ENCODE results near the gene SELENOS. TPM values are rescaled to one million over a fixed set of nuclear protein-coding genes. Genes with fewer than 3 reads are reported as not detected.
A peak's percentile ranks its signal among the peaks of the same experiment; 100 is the strongest.

SELENOS gene
- polyA plus RNA-seq, 2 of the 4 experiments (the other 2 are of a cell fraction) = 97.9 to 184 TPM

- no peak for TF ChIP-seq RNF2 (IDR thresholded peaks at IDR 0.05; ENCODE audit: borderline replicate concordance, low read depth)
Measured at GRCh38 chr15:101296418-101297405, 19.4 kb upstream of the SELENOS start (continued).

- WGBS (ENCODE audit: missing lambda C conversion rate) = 6% methylated on average over 20 of the region's 20 CpGs
- Histone ChIP-seq H3K4me1 (peaks cover 36% of the 10 kb centered on the region), H3K4me2 (peak overlapping the region; percentile 92), H3K9me3 (no peaks in the 10 kb centered on the region), H3K4me3 (peak overlapping the region; percentile 95), H3K27ac (peak overlapping the region; percentile 91 to 97)
- peak; percentile 65; the same call in 1 of the 2 replicates for TF ChIP-seq PHF8 (IDR thresholded peaks at IDR 0.05; ENCODE audit: borderline replicate concordance, low read depth)
- TF ChIP-seq JUNB (IDR thresholded peaks at IDR 0.05) = no peak
- ChIA-PET POLR2A (interaction anchor here (1.0 to 1.7 kb wide), 5 partner anchors 19 to 356 kb away, joined by 3 to 6 read pairs (median 5); partner anchors contain the start of gene TM2D3), CTCF (interaction anchor here (0.6 to 17.4 kb wide), 11 partner anchors 8 to 422 kb away, joined by 3 to 251 read pairs (median 4); no protein-coding TSS in a partner anchor)
- ATAC-seq = no peak
- FAIRE-seq = no peak
- no peak for DNase-seq (ENCODE audit: low read depth in 1 of 2, low spot score in 1 of 2)
Measured at GRCh38 chr15:101295607-101296161, 18.4 kb upstream of the SELENOS start.

DNA sequence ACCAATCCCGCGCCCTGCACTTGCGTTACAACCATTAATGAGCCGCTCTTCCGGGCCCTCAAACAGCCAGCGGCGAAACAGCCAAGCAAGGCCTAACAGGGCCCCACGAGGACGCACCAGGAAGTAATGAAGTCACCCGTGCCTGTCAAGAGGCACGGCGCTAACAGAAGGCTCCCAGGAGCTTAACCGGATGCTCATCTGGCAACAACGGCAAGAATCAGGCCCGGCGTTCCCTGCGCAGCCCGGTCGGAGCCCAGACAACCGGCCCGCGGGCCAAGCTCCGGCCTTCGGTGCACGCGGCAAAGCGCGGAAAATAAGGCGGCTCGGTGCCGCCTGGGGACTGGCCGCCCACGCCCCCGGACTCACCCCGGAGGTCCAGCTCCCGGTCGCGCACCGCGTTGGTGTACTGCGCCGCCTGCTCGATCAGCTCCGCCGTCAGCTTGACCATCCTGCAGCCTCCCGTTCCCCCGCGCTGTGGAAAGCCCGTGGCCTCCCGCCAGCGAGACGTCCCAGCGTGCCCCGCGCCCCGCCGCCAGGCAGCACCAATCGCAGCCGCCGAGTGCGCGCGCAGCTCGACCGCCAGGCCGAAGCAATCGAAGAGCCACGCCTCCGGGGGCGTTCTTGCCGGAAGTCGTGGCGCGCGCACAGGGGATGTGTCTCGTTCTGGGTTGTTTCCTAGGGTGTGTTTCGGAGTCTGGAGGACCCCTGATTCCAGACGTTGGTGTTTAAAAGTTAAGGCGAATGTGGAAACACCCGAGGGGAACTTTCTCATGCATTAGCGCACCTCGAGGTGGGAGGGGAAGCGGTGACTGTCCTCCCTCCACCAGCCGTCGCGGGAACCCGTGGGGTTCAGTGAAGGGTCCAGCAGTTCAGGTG lies 17.7 kb upstream of the SELENOS start, which contains the start of gene SNRPA1:
Gene SNRPA1 (minus strand): TSS at position 518 of the 876 bp plus-strand sequence. CDS start 70 bp downstream, at position 448.
- peak; percentile 73 for FAIRE-seq
- TF ChIP-seq RFX5 (IDR thresholded peaks at IDR 0.05) (no peak), CEBPB (IDR thresholded peaks at IDR 0.05) (no peak), HES2 (IDR thresholded peaks at IDR 0.05) (no peak), FOSL2 (IDR thresholded peaks at IDR 0.05) (no peak), FOSL2 (CRISPR knock-in tag; IDR thresholded peaks at IDR 0.05) (no peak; the same call in 1 of the 2 replicates), POLR2AphosphoS2 (conservative IDR thresholded peaks at IDR 0.05; ENCODE audit: low read length) (no peak), HOXA7 (CRISPR knock-in tag; IDR thresholded peaks at IDR 0.05) (0 out of 2 replicates have a peak, but pooled peaks have one; percentile 25), HMGXB4 (CRISPR knock-in tag; IDR thresholded peaks at IDR 0.05; ENCODE audit: borderline replicate concordance) (no peak; the same call in 1 of the 2 replicates), CBX8 (IDR thresholded peaks at IDR 0.05) (no peak), TP53 (CRISPR knock-in tag; IDR thresholded peaks at IDR 0.05) (no peak), RAD21 (conservative IDR thresholded peaks at IDR 0.05 in 1 of 2, IDR thresholded peaks at IDR 0.05 in 1 of 2) (no peak), HOXB5 (CRISPR knock-in tag; IDR thresholded peaks at IDR 0.05) (peak; percentile 74), SMC3 (IDR thresholded peaks at IDR 0.05) (0 out of 3 replicates have a peak, but pooled peaks have one; percentile 17), PHF8 (IDR thresholded peaks at IDR 0.05; ENCODE audit: borderline replicate concordance, low read depth) (peak; percentile 87), BCL3 (IDR thresholded peaks at IDR 0.05) (peak; percentile 93), MAZ (IDR thresholded peaks at IDR 0.05; ENCODE audit: borderline replicate concordance, low read depth, low read length) (0 out of 2 replicates have a peak, but pooled peaks have one; percentile 55), TFCP2L1 (CRISPR knock-in tag; IDR thresholded peaks at IDR 0.05) (peak; percentile 90), JUN (IDR thresholded peaks at IDR 0.05) (peak; percentile 80 to 98; a peak in 4 of 5 replicates)
- TF ChIP-seq, protein P1, sequence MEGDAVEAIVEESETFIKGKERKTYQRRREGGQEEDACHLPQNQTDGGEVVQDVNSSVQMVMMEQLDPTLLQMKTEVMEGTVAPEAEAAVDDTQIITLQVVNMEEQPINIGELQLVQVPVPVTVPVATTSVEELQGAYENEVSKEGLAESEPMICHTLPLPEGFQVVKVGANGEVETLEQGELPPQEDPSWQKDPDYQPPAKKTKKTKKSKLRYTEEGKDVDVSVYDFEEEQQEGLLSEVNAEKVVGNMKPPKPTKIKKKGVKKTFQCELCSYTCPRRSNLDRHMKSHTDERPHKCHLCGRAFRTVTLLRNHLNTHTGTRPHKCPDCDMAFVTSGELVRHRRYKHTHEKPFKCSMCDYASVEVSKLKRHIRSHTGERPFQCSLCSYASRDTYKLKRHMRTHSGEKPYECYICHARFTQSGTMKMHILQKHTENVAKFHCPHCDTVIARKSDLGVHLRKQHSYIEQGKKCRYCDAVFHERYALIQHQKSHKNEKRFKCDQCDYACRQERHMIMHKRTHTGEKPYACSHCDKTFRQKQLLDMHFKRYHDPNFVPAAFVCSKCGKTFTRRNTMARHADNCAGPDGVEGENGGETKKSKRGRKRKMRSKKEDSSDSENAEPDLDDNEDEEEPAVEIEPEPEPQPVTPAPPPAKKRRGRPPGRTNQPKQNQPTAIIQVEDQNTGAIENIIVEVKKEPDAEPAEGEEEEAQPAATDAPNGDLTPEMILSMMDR (IDR thresholded peaks at IDR 0.05) = no peak
- TF ChIP-seq, protein P2, sequence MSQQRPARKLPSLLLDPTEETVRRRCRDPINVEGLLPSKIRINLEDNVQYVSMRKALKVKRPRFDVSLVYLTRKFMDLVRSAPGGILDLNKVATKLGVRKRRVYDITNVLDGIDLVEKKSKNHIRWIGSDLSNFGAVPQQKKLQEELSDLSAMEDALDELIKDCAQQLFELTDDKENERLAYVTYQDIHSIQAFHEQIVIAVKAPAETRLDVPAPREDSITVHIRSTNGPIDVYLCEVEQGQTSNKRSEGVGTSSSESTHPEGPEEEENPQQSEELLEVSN (IDR thresholded peaks at IDR 0.05; ENCODE audit: borderline replicate concordance, low read depth) = peak; percentile 83; the same call in 1 of the 2 replicates

More for the DNA sequence above, 17.7 kb upstream of the SELENOS start, which contains the start of gene SNRPA1:
- peaks cover 36% of the 10 kb centered on the region for H3K4me1 ChIP-seq
- DNase-seq (ENCODE audit: low read depth in 1 of 2, low spot score in 1 of 2) = peak; percentile 97 to 98
- H3K9me3 ChIP-seq = no peaks in the 10 kb centered on the region
- 2% methylated on average over 62 of the region's 87 CpGs for WGBS (ENCODE audit: missing lambda C conversion rate)
- H3K4me3 ChIP-seq = peak within 1 kb of the TSS; percentile 95
- peak; percentile 83 to 91 for ATAC-seq
- H3K27ac ChIP-seq = peak within 1 kb of the TSS; percentile 91 to 97
- H3K4me2 ChIP-seq = peak within 1 kb of the TSS; percentile 92
- POLR2A ChIA-PET = interaction anchor here (1.0 to 1.7 kb wide), 8 partner anchors 12 to 362 kb away, joined by 3 to 6 read pairs (median 4); partner anchors contain the start of genes CHSY1 and TM2D3
- CTCF ChIA-PET = interaction anchor here (0.6 to 17.4 kb wide), 14 partner anchors 9 to 358 kb away, joined by 3 to 251 read pairs (median 4); no protein-coding TSS in a partner anchor
